WI38 (cell line): Measurements from ENCODE around the gene MAGOHB.

Experiments
- H3K4me3 ChIP-seq: 2 replicates; pipeline ENCODE4 v1.5.1; 2011; ENCODE audit warnings: low read depth, mild to moderate bottlenecking, control low read depth, low read length
- TF ChIP-seq, protein P1 (sequence below): IDR thresholded peaks from 2 replicates; pipeline ENCODE4 v1.5.1; 2012; ENCODE audit warnings: low read depth, mild to moderate bottlenecking, control low read depth, low read length

Gene MAGOHB

DNA sequence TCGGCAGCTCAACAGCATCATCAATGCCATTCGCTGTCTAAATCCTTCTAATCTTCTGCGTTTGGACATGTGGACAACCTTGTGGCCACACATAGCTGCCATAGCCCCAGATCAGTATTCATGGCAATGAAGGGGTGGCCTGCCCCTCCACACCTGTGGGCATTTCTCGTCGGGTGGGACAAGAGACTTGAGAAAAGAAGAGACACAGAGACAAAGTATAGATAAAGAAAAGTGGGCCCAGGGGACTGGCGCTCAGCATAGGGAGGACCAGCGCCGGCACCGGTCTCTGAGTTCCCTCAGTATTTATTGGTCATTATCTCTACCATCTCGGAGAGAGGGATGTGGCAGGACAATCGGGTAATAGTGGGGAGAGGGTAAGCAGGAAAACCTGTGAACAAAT, 42.3 kb downstream of the MAGOHB start:
- H3K4me3 ChIP-seq = no peak overlapping the region
- TF ChIP-seq, protein P1, sequence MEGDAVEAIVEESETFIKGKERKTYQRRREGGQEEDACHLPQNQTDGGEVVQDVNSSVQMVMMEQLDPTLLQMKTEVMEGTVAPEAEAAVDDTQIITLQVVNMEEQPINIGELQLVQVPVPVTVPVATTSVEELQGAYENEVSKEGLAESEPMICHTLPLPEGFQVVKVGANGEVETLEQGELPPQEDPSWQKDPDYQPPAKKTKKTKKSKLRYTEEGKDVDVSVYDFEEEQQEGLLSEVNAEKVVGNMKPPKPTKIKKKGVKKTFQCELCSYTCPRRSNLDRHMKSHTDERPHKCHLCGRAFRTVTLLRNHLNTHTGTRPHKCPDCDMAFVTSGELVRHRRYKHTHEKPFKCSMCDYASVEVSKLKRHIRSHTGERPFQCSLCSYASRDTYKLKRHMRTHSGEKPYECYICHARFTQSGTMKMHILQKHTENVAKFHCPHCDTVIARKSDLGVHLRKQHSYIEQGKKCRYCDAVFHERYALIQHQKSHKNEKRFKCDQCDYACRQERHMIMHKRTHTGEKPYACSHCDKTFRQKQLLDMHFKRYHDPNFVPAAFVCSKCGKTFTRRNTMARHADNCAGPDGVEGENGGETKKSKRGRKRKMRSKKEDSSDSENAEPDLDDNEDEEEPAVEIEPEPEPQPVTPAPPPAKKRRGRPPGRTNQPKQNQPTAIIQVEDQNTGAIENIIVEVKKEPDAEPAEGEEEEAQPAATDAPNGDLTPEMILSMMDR = no peak

DNA sequence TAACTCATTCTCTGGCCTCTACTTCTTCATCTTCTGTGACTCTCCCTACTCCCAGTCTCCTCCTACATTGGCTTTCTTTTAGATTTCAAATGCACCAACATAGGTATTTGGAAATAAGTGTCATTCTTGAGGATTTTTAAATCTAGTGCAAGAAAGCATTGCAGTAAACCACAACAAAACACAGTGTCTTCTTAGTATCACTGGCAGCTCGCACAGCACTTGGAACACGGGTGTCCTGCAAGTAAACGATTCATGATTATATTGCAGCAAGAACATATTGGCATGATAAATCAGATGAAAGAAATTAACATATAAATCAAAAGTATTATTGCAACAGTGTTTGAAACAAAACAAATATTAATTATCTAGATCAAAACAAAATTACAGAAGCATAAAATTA, 45.6 kb downstream of the MAGOHB start:
- TF ChIP-seq, protein P1 = no peak
- no peak overlapping the region for H3K4me3 ChIP-seq

DNA sequence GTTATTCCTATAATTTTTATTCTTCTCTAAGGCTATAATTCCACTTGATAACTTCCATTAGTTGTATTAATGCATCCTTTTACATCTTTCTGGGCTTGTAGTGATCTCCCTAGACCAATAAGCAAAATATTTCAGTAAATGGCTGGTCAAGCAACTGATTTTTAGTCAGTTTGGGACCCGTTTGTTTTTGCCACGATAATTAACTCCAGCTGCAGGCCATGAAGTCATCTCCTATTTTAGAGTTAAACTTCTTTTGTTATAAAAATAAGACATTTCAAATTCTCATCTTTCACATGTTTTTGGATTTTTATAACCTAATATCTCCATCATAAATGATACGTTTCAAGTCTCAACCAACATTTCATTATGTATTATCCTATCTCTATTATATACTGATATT, 49.4 kb downstream of the MAGOHB start:
- TF ChIP-seq, protein P1 = no peak
- H3K4me3 ChIP-seq = no peak overlapping the region

DNA sequence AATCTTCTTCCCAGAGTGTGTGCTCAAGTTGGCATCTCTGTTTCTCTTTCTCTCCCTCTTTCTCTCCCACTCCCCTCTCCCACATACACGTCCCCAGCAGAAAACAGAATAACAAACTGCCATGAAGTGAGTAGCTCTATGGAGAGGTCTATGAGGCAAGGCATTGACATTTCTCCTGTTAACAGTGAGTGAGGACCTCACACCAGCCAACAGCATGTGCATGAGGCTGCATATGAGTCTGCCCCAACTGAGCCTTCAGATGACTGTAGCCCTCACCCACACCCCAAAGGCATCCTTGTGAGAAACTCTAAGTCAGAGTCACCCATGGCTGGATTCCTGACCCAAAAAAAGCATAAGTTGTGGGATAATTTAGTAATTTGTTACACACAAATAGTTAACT, 50.4 kb downstream of the MAGOHB start:
- no peak overlapping the region for H3K4me3 ChIP-seq
- TF ChIP-seq, protein P1 = no peak

DNA sequence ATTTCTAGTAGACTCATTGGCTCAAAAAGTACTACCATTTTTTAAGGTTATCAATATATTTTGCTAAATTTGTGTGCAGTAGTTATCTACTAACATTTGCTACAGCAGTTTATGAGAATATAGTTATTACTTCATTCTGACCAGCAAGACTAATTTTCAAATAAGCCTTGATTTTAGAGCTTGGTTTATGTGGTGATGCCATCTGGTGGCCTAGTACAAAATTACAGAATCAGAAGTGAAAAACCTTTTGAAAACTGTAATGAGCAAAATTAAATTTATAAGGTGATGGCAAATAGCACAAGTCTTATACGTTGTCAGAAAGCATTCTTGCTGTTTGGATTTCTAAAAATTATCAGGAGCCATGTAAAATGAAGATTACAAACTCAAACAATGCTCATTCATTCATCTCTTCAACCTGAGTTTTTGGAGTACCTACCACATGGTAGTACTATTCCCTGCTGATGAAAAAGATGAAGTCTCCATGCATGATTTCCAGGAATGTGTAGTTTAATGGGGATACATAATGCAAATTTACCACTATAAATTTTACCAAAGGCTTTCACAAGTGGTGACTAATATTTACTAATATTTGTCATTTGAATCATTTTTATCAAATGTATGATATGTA, 51.0 kb downstream of the MAGOHB start:
- TF ChIP-seq, protein P1 = no peak
- H3K4me3 ChIP-seq = no peak overlapping the region

DNA sequence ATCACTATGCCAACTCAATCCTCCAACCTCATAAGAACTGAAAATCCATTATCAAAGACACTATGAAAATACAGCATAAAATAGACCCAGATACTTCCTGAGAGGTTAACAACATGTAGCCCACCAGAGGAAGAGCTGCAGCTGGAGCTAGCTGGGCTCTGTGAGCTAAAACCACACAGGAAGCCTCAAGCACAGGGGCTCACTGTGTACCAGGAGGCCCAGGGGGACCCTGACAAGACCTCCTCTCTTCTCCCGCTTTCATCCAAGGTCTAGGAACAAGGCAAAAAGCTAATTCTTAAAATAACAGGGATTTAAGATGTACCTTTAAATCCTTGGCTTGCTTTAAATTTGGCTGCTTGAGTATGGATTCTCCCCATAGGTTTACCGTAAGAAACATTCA, 54.2 kb downstream of the MAGOHB start:
- TF ChIP-seq, protein P1 = no peak
- H3K4me3 ChIP-seq = no peak overlapping the region

DNA sequence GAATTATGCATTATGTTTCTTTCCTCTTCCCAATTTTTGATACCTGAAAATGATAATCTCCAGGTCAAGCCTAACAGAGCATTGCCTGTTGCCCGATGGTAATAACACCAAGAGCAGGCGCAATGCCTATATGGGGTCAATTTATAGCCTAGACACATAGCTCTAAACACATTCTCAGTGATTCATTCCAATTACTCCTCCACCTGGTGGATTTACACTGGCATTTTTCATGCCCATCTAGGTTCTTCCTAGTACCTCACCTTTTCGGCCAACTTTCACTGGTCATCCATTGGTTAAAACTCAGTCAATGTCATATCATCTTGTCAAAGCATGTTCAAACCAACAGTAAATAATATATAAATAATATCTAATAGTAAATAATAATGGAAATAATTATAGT, 54.6 kb downstream of the MAGOHB start:
- no peak overlapping the region for H3K4me3 ChIP-seq
- TF ChIP-seq, protein P1 = no peak
